ENCODE data around the gene MYO7B. TPM values are rescaled to one million over a fixed set of nuclear protein-coding genes. Genes with fewer than 3 reads are reported as not detected.

Gene MYO7B
- total RNA-seq, 4 donors from 2014 or later = 0.56 TPM; not detected in 3

- no peak for DNase-seq
- intact Hi-C loops (cut with DNase I) = no loop called here
- no peaks in the 10 kb centered on the region for H3K9me3 ChIP-seq
- no peaks in the 10 kb centered on the region for H3K27me3 ChIP-seq
- H3K36me3 ChIP-seq = no peaks in the 10 kb centered on the region
- 93 to 94% methylated on average over 18 to 19 of the region's 27 CpGs for WGBS, 2 donors
- TF ChIP-seq POLR2A (IDR thresholded peaks at IDR 0.05) (no peak), CTCF (IDR thresholded peaks at IDR 0.05) (no peak)
- no peak overlapping the region for H3K27ac ChIP-seq
- no peak overlapping the region for H3K4me3 ChIP-seq (replicated peaks in 1 of 3)
- H3K4me1 ChIP-seq = no peaks in the 10 kb centered on the region
Measured at GRCh38 chr2:127593228-127594115, 58.0 kb downstream of the MYO7B start.

DNA sequence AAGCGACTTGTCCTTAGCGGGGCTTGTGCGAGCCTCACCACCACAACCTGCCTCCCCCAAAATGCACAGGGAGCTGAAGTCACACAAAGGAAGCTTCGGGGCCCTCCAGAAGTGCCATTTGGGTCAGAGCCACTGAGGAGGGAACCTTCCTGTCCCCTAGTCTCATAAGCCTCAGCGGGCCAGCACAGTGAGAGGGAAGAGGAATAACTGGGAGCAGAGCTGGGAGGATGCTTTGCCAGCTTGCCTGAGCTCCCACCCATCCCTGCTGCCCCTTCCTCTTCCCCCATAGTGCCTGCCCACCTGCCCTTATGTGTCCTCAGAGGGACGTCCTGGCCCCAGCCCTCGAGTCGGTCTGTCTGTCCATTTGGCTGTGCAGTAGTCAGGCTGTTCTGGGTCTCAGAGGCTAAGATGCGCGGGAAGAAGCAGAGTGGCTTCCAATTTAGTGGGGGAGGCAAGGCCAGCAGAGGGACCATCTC lies 58.7 kb downstream of the MYO7B start:
- WGBS, 2 donors = 88 to 94% methylated on average over 10 of the region's 10 CpGs
- Histone ChIP-seq H3K36me3 (no peaks in the 10 kb centered on the region), H3K4me3 (replicated peaks in 1 of 3) (no peak overlapping the region), H3K9me3 (no peaks in the 10 kb centered on the region), H3K27me3 (no peaks in the 10 kb centered on the region), H3K4me1 (no peaks in the 10 kb centered on the region), H3K27ac (no peak overlapping the region)
- TF ChIP-seq POLR2A (IDR thresholded peaks at IDR 0.05) = no peak
- no peak for TF ChIP-seq CTCF (IDR thresholded peaks at IDR 0.05)
- DNase-seq = no peak
- intact Hi-C loops (cut with DNase I) = no loop called here

DNA sequence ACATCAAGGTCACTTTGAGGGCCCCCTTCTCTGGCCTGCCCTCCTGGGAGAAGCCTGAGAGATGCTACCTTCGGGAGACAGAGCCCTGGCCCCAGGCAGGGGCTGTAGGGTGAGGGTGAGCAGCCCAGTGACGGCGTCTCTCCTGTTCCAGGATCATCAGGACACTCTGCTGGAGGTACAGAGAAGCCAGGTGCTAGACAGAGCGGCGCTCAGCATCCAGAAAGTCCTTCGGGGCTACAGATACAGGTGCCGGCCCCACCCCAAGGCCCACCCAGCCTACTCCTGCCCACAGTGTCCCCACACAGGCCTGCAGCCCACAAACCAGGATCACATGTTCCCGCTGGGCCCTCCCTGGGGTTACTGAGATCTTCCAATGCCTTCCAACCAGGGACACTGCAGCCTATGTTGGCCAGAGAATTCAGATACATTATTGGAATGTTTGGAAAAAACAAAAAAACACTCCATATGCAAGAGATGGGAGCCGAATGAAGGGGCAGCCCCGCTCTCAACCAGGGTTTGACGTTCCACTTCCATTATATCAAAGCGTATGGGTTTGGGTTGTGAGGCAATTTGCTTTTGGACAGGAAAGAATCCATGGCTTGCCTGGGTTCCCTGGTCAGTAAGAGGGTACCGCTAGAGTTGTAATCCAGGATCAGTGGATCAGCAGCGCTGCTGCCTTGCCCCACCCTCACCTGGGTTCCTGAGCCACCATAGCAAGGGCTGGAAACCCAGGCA lies 61.0 kb downstream of the MYO7B start:
- DNase-seq = no peak
- Histone ChIP-seq H3K27ac (no peak overlapping the region), H3K36me3 (no peaks in the 10 kb centered on the region), H3K4me1 (no peaks in the 10 kb centered on the region), H3K27me3 (no peaks in the 10 kb centered on the region), H3K9me3 (no peaks in the 10 kb centered on the region), H3K4me3 (replicated peaks in 1 of 3) (no peak overlapping the region)
- no peak for TF ChIP-seq POLR2A (IDR thresholded peaks at IDR 0.05)
- TF ChIP-seq CTCF (IDR thresholded peaks at IDR 0.05) = no peak
- intact Hi-C loops (cut with DNase I) = no loop called here
- 93 to 94% methylated on average over 9 to 11 of the region's 14 CpGs for WGBS, 2 donors

DNA sequence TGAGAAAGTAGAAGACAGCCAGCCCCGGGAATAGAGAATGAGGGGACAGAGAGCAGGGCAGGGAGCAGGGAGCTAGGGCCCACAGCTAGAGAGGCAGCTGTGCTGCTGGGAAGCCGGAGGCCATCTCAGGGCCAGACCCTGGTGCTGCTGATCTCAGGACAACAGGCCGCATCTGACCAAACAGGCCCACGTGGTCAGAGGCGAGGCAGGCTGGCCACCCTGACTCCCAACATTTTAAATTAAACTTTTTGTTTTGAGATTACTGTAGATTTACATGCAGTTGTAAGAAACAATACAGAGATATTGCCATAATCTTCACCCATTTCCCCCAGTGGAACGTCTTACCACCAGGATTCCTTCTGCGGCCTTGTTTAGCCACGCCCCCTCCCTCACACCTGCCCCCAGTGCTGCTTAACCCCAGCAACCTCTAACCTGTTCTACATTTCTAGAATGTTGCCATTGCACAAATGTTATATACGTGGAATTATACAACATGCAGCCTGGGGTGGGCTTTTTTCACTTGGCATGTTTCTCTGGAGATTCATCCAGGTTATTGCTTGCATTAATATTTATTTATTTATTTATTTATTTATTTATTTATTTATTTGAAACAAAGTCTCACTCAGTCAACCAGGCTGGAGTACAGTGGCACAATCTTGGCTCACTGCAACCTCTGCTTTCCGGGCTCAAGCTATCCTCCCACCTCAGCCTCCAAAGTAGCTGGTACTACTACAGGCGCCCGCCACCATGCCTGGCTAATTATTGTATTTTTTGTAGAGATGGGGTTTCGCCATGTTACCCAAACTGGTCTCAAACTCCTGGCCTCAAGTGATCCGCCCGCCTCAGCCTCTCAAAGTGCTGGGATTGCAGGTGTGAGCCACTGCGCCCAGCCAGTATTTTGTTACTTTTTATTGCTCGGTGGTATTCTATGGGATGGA lies 61.8 kb downstream of the MYO7B start:
- DNase-seq = no peak
- WGBS, 2 donors = 87 to 91% methylated on average over 17 of the region's 17 CpGs
- intact Hi-C loops (cut with DNase I) = no loop called here
- Histone ChIP-seq H3K9me3 (no peaks in the 10 kb centered on the region), H3K27ac (no peak overlapping the region), H3K27me3 (no peaks in the 10 kb centered on the region), H3K4me3 (replicated peaks in 1 of 3) (no peak overlapping the region), H3K4me1 (no peaks in the 10 kb centered on the region), H3K36me3 (no peaks in the 10 kb centered on the region)
- TF ChIP-seq CTCF (IDR thresholded peaks at IDR 0.05) (no peak), POLR2A (IDR thresholded peaks at IDR 0.05) (no peak)

All from thyroid gland (tissue), 4 donors.